DND-41 (cell line): ENCODE results near the gene GLCCI1.

Source experiments
- EZH2 ChIP-seq: IDR thresholded peaks from 3 replicates; pipeline ENCODE4 v1.6.1; 2012; ENCODE audit warnings: borderline replicate concordance, low read depth, mild to moderate bottlenecking, moderate library complexity, low read length, inconsistent platforms; ENCODE audit not compliant: severe bottlenecking
- TF ChIP-seq, protein P1 (sequence below): IDR thresholded peaks from 2 replicates; pipeline ENCODE4 v1.5.1; 2012; ENCODE audit warnings: borderline replicate concordance, low read length, moderate library complexity, mild to moderate bottlenecking; ENCODE audit not compliant: poor library complexity, severe bottlenecking; ENCODE audit errors: extremely low read depth

DNA sequence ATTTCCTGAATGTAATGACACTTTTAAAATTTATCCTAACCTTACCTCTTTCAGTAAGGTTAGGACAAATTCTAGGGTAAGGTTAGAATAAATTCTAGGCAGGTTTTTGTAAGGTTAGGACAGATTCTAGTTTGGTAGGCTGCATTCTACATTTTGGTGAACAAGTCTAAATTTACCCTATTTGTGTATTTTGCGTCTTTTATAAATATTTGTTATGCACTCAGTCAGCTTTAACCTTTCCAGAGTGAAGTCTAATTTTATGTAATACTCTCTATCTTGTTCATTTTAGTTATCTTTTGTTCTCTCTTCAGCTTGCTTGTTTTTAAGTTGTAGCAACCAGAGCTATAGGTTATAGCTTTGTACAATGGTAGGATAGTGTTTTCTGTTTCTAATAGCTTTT is 54.0 kb downstream of the GLCCI1 start:
- TF ChIP-seq, protein P1, sequence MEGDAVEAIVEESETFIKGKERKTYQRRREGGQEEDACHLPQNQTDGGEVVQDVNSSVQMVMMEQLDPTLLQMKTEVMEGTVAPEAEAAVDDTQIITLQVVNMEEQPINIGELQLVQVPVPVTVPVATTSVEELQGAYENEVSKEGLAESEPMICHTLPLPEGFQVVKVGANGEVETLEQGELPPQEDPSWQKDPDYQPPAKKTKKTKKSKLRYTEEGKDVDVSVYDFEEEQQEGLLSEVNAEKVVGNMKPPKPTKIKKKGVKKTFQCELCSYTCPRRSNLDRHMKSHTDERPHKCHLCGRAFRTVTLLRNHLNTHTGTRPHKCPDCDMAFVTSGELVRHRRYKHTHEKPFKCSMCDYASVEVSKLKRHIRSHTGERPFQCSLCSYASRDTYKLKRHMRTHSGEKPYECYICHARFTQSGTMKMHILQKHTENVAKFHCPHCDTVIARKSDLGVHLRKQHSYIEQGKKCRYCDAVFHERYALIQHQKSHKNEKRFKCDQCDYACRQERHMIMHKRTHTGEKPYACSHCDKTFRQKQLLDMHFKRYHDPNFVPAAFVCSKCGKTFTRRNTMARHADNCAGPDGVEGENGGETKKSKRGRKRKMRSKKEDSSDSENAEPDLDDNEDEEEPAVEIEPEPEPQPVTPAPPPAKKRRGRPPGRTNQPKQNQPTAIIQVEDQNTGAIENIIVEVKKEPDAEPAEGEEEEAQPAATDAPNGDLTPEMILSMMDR, result no peak
- no peak for TF ChIP-seq EZH2
